ENCODE measurements around the gene THNSL1. TPM values are rescaled to one million over a fixed set of nuclear protein-coding genes. Genes with fewer than 3 reads are reported as not detected.

THNSL1 gene
- total RNA-seq, 2 donors from 2014 or later: 2.3 to 4.5 TPM

- H3K36me3 ChIP-seq: no peaks in the 10 kb centered on the region
- intact Hi-C loops (cut with DNase I): no loop called here
- no peak overlapping the region for H3K9ac ChIP-seq (ENCODE audit: low read depth in 2 of 2, low read length in 2 of 2)
- DNase-seq: no peak
- no peaks in the 10 kb centered on the region for H3K4me1 ChIP-seq
- no peak overlapping the region for H3K4me3 ChIP-seq
- no peaks in the 10 kb centered on the region for H3K9me3 ChIP-seq
- no peak for TF ChIP-seq CTCF (IDR thresholded peaks at IDR 0.05)
- no peak overlapping the region for H3K27ac ChIP-seq
- H3K27me3 ChIP-seq: no peaks in the 10 kb centered on the region
These were observed 45.0 kb upstream of the THNSL1 start for GRCh38 chr10:24971374-24971773.

DNA sequence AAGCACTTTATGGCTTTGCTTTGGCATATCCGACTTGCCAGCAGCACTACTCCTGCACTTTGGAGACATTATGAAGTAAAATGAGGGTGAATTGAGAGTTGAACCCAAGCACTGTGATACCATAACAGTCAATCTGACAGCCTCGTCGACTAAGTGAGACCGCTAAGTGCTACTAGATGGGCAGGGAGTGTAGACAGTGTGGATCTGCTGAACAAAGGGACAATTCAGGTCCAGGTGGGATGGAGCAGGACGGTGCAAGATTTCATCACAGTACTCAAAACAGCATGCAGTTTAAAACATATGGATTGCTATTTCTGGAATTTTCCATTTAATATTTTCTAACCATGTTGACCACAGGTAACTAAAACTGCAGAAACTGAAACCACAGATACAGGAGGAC, 43.2 kb upstream of the THNSL1 start:
- no peak overlapping the region for H3K4me3 ChIP-seq
- H3K9ac ChIP-seq (ENCODE audit: low read depth in 2 of 2, low read length in 2 of 2): no peak overlapping the region
- H3K9me3 ChIP-seq: no peaks in the 10 kb centered on the region
- intact Hi-C loops (cut with DNase I): no loop called here
- H3K4me1 ChIP-seq: no peaks in the 10 kb centered on the region
- DNase-seq: no peak
- H3K27me3 ChIP-seq: no peaks in the 10 kb centered on the region
- H3K27ac ChIP-seq: no peak overlapping the region
- H3K36me3 ChIP-seq: no peaks in the 10 kb centered on the region
- no peak for TF ChIP-seq CTCF (IDR thresholded peaks at IDR 0.05)

- TF ChIP-seq CTCF (IDR thresholded peaks at IDR 0.05): no peak
- no peaks in the 10 kb centered on the region for H3K4me1 ChIP-seq
- H3K36me3 ChIP-seq: no peaks in the 10 kb centered on the region
- H3K27ac ChIP-seq: no peak overlapping the region
- H3K4me3 ChIP-seq: no peak overlapping the region
- no peaks in the 10 kb centered on the region for H3K9me3 ChIP-seq
- no peaks in the 10 kb centered on the region for H3K27me3 ChIP-seq
- intact Hi-C loops (cut with DNase I): no loop called here
- no peak for DNase-seq
- H3K9ac ChIP-seq (ENCODE audit: low read depth in 2 of 2, low read length in 2 of 2): no peak overlapping the region
These were observed 41.4 kb upstream of the THNSL1 start for GRCh38 chr10:24974976-24975375.

DNA sequence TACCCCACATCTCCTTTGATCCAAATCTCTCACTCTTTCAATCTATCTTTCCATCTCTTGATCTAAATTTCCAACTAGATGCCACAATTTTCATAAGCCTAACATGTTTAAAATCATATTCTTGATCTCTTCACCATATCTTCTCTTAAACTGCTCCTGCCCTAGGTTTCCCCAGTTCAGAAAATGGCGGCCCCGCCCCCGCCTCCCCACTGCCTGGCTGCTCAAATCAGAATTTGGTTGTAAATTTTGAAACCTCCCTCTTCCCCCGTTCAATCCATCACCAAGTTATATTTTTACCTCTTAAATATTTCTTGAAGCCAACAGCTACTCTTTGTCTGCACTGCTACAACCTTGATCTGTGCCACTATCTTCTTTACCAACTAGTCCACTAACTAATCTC, 36.7 kb upstream of the THNSL1 start:
- DNase-seq: no peak
- no peaks in the 10 kb centered on the region for H3K36me3 ChIP-seq
- no peak overlapping the region for H3K4me3 ChIP-seq
- intact Hi-C loops (cut with DNase I): no loop called here
- H3K27ac ChIP-seq: no peak overlapping the region
- H3K9me3 ChIP-seq: no peaks in the 10 kb centered on the region
- H3K4me1 ChIP-seq: no peaks in the 10 kb centered on the region
- no peak for TF ChIP-seq CTCF (IDR thresholded peaks at IDR 0.05)
- H3K9ac ChIP-seq (ENCODE audit: low read depth in 2 of 2, low read length in 2 of 2): no peak overlapping the region
- no peaks in the 10 kb centered on the region for H3K27me3 ChIP-seq

DNA sequence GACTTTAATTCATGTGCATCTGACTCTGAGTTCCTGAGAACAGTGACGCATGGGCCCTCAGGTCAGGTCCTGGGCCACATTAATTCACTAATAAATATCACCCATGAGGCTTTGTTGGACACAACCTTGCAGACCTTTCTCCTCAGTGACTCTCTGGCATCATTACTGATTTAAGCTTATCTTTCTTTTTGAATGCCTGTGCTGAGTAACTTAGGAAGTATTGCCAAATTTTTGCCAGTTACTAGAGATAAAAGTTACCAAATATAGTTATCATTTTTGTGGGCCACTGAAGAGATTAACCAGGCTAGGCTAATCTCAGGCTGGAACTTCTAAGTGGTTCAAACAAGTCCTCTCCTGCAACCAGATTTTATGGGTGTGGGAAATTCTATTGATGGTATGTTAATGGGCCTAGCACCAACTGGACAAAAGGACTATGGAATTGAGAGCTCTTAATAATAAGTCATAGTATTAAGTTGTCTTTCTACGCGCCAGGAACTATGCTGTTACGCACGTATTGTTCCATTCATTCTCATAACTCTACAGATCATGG, 35.2 kb upstream of the THNSL1 start:
- H3K9me3 ChIP-seq: no peaks in the 10 kb centered on the region
- H3K36me3 ChIP-seq: no peaks in the 10 kb centered on the region
- no peak overlapping the region for H3K9ac ChIP-seq (ENCODE audit: low read depth in 2 of 2, low read length in 2 of 2)
- H3K4me1 ChIP-seq: no peaks in the 10 kb centered on the region
- intact Hi-C loops (cut with DNase I): no loop called here
- no peak overlapping the region for H3K4me3 ChIP-seq
- no peak for DNase-seq
- no peak for TF ChIP-seq CTCF (IDR thresholded peaks at IDR 0.05)
- no peaks in the 10 kb centered on the region for H3K27me3 ChIP-seq
- no peak overlapping the region for H3K27ac ChIP-seq
